ENCODE measurements around the gene MYL12A. TPM values are rescaled to one million over a fixed set of nuclear protein-coding genes. Genes with fewer than 3 reads are reported as not detected.

MYL12A gene
- total and polyA plus RNA-seq, 2 of the 8 experiments (the other 6 are each of a cell fraction or from before 2014, with no cell fraction given) = 188 to 247 TPM

DNA sequence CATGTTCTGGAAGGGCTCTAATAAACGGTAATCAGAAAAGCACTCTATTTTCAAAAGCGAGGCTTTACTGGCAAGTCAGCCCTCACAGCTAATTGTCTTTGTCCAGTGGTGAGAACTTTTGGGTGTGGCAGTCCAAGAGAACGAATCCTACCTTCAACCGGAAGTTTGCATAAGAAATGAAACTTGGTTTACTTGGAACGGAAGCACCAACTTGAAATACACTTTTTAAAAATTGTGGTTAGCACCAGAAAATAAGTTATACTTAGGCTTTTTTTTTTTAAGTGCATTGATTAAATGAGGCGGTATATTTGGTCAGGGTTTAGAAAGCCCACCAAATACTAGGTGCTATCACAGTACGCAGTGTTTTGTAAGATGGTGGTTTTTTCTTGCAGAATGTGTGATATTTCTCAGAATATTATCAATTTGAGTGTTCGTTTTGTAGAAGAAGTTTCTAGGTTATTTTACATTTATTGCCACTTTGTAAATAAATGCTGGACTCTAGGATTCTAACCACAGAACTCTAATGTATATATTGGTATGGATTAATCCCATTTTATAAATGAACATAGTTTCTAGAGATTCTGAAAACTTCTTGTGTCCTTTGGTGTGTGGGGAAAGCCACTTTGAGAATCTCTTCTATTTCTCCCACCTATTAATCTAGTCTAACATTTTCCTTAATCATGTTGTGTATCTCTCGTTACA, 1.2 kb downstream of the MYL12A start:
- DNase-seq (ENCODE audit: low read depth in 1 of 2, low spot score in 2 of 2) = no peak
- Histone ChIP-seq H3K14ac (ENCODE audit: insufficient read length) (no peak overlapping the region), H2BK15ac (ENCODE audit: low read length) (no peak overlapping the region), H4K20me1 (replicated peaks in 1 of 2; ENCODE audit: control insufficient read depth in 1 of 2, insufficient read depth in 2 of 2, low read length in 2 of 2) (peaks cover 4 to 10% of the 10 kb centered on the region in 2 experiments), H3K23me2 (ENCODE audit: low read depth, low read length) (peaks cover 7% of the 10 kb centered on the region; the same call in 1 of the 2 replicates), H2AFZ (ENCODE audit: low read length) (no peak overlapping the region), H3K27ac (ENCODE audit: low read depth, low read length) (no peak overlapping the region), H3K4me3 (ENCODE audit: extremely low read depth in 1 of 4, insufficient read depth in 2 of 4, low read depth in 3 of 4, low read length in 4 of 4) (peak overlapping the region; percentile 86 to 91 (median 89)), H2BK5ac (ENCODE audit: low read depth, low read length) (no peak overlapping the region), H3K23ac (ENCODE audit: insufficient read length) (no peak overlapping the region), H4K5ac (ENCODE audit: insufficient read length, low read depth, low read length) (no peak overlapping the region), H2AK5ac (ENCODE audit: low read depth, low read length) (no peak overlapping the region), H3K9me3 (ENCODE audit: insufficient read depth in 2 of 2, low read depth in 1 of 2, low read length in 1 of 2) (no peaks in the 10 kb centered on the region), H3K4me1 (replicated peaks in 1 of 4; ENCODE audit: control insufficient read depth in 3 of 4, insufficient read depth in 4 of 4, low read length in 3 of 4) (peaks cover 0 to 9% (median 1%) of the 10 kb centered on the region in 4 experiments; a peak in 2 of 7 replicates), H2BK12ac (ENCODE audit: low read depth, low read length) (no peak overlapping the region), H3K79me2 (ENCODE audit: control insufficient read depth in 1 of 2, insufficient read depth in 2 of 2, low read length in 2 of 2) (peaks cover 8 to 56% of the 10 kb centered on the region in 2 experiments; a peak in 3 of 4 replicates), H2BK20ac (ENCODE audit: low read length) (no peak overlapping the region), H4K91ac (replicated peaks; ENCODE audit: insufficient read length, low read length) (no peak overlapping the region), H2BK120ac (replicated peaks; ENCODE audit: low read depth, low read length) (no peak overlapping the region), H3K4me2 (ENCODE audit: insufficient read depth in 1 of 2, low read depth in 2 of 2, low read length in 2 of 2) (peak overlapping the region; percentile 82 to 83), H3K56ac (replicated peaks; ENCODE audit: insufficient read length, low read depth, low read length) (no peak overlapping the region), H3K27me3 (replicated peaks in 1 of 4; ENCODE audit: control insufficient read depth in 3 of 4, extremely low read depth in 1 of 4, insufficient read depth in 3 of 4, low read length in 3 of 4) (no peaks in the 10 kb centered on the region), H3K79me1 (ENCODE audit: low read depth, low read length) (no peaks in the 10 kb centered on the region), H3K4ac (replicated peaks; ENCODE audit: insufficient read length, low read depth, low read length) (no peak overlapping the region), H3K36me3 (ENCODE audit: control insufficient read depth in 2 of 4, insufficient read depth in 4 of 4, low read length in 3 of 4) (peaks cover 0 to 13% (median 10%) of the 10 kb centered on the region in 4 experiments; a peak in 6 of 8 replicates), H3K18ac (ENCODE audit: extremely low read depth, low read length) (no peak overlapping the region), H3K9ac (replicated peaks in 1 of 4; ENCODE audit: extremely low read depth in 1 of 4, low read depth in 3 of 4, low read length in 3 of 4) (peak overlapping the region in 2 of 4 experiments; percentile 49 to 67; a peak in 2 of 7 replicates), H4K8ac (ENCODE audit: extremely low read depth, insufficient read depth, low read length) (no peak overlapping the region)
- POLR2A ChIA-PET (ENCODE audit: partially characterized antibody) = interaction anchor here (0.6 to 6.3 kb wide), 14 partner anchors 8 to 529 kb away, joined by 3 to 60 read pairs (median 4); partner anchors contain the start of genes LPIN2 and MYL12B
- WGBS, 2 experiments (ENCODE audit: extremely low coverage in 1 of 2, insufficient coverage in 1 of 2, insufficient read length in 1 of 2, insufficient replicate concordance in 2 of 2, low coverage in 1 of 2, low lambda C conversion rate in 2 of 2, missing lambda C conversion rate in 1 of 2) = 27% methylated on average over 9 of the region's 9 CpGs; no CpG with 5 or more reads in 1 of the 2 experiments
- FAIRE-seq = no peak
- CTCF ChIA-PET (ENCODE audit: partially characterized antibody) = interaction anchor here (0.5 to 1.5 kb wide), 4 partner anchors 94 to 872 kb away, joined by 3 to 6 read pairs (median 3); no protein-coding TSS in a partner anchor
- TF ChIP-seq POLR2A (IDR thresholded peaks at IDR 0.05; ENCODE audit: control extremely low read depth in 1 of 2, low read depth in 2 of 2, low read length in 2 of 2) (no peak), POU5F1 (IDR thresholded peaks at IDR 0.05; ENCODE audit: low read depth, low read length) (no peak), RBBP5 (IDR thresholded peaks at IDR 0.05; ENCODE audit: borderline replicate concordance, low read depth, low read length) (no peak), CBX8 (IDR thresholded peaks at IDR 0.05; ENCODE audit: borderline replicate concordance, low read depth, low read length) (no peak), RAD21 (IDR thresholded peaks at IDR 0.05 in 1 of 2, conservative IDR thresholded peaks at IDR 0.05 in 1 of 2; ENCODE audit: low read depth in 2 of 2, low read length in 2 of 2) (no peak), GTF2F1 (IDR thresholded peaks at IDR 0.05; ENCODE audit: borderline replicate concordance, low read depth, low read length) (no peak), CHD1 (IDR thresholded peaks at IDR 0.05; ENCODE audit: low read depth, low read length) (no peak), GABPA (IDR thresholded peaks at IDR 0.05; ENCODE audit: borderline replicate concordance, insufficient read depth, low read length) (no peak), TBP (IDR thresholded peaks at IDR 0.05; ENCODE audit: low read depth, low read length) (no peak), BCL11A (IDR thresholded peaks at IDR 0.05; ENCODE audit: low read depth in 2 of 2, low read length in 2 of 2) (no peak)
